Sigmoid colon (tissue), 7 donors: ENCODE data around the gene UBE2E2. TPM values are rescaled to one million over a fixed set of nuclear protein-coding genes. Genes with fewer than 3 reads are reported as not detected.
"Not testable (repeated sequence)": the region's sequence is repeated elsewhere in the genome, so short reads cannot be mapped to it uniquely, and the experiment has no call there.

Experiments
- DNase-seq: peaks from one replicate; pipeline ENCODE4 v3.0.0-alpha.2; 2019
- H3K27ac ChIP-seq, 4 donors: fragments of 200-600 bp; sonication (generic); one replicate each; pipeline ENCODE4 v1.5.1; 2016 to 2019; ENCODE audit warnings: mild to moderate bottlenecking in 1 of 4
- H3K27me3 ChIP-seq, 3 donors: fragments of 200-600 bp; sonication (generic); one replicate each; pipeline ENCODE4 v1.5.1; 2019; ENCODE audit warnings: mild to moderate bottlenecking in 1 of 3
- H3K36me3 ChIP-seq, 4 donors: fragments of 200-600 bp; sonication (generic); one replicate each; pipeline ENCODE4 v1.5.1; 2016 to 2019
- H3K4me1 ChIP-seq, 4 donors: fragments of 200-600 bp; sonication (generic); one replicate each; pipeline ENCODE4 v1.5.1; 2017 to 2019
- H3K4me3 ChIP-seq, 4 donors: fragments of 200-600 bp; sonication (generic); one replicate each; pipeline ENCODE4 v1.5.1; 2017 to 2019; ENCODE audit warnings: mild to moderate bottlenecking in 2 of 4, moderate library complexity in 1 of 4
- H3K9me3 ChIP-seq, 4 donors: fragments of 200-600 bp in 3 of 4; sonication (generic) in 3 of 4; one replicate each; pipeline versions ENCODE4 v1.5.1 to v1.6.1; 2013 to 2019
- CTCF ChIP-seq, 4 experiments: fragments of 450-650 bp in 3 of 4; fragments of 200-600 bp in 1 of 4; IDR thresholded peaks; one replicate each; pipeline ENCODE4 v1.5.1; 2016 to 2019; ENCODE audit warnings: antibody characterized with exemption in 4 of 4, mild to moderate bottlenecking in 3 of 4, moderate library complexity in 2 of 4
- EP300 ChIP-seq, 4 donors: sonication (generic); formaldehyde crosslinking; IDR thresholded peaks; one replicate each; pipeline ENCODE4 v1.6.1; 2017; ENCODE audit warnings: antibody characterized with exemption in 4 of 4
- POLR2A ChIP-seq, 2 donors: fragments of 450-650 bp; IDR thresholded peaks; one replicate each; pipeline ENCODE4 v1.6.1; 2016; ENCODE audit warnings: antibody characterized with exemption in 2 of 2, mild to moderate bottlenecking in 2 of 2, moderate library complexity in 2 of 2
- POLR2AphosphoS5 ChIP-seq, 4 donors: sonication (generic); formaldehyde crosslinking; IDR thresholded peaks; one replicate each; pipeline ENCODE4 v1.6.1; 2017; ENCODE audit warnings: antibody characterized with exemption in 4 of 4
- WGBS, 2 donors: extraction: QIAGEN DNeasy Blood & Tissue Kit; methylation state at CpG; one replicate each; pipeline ENCODE4 v1.1.7; 2013; 5-methylcytosine and 5-hydroxymethylcytosine counted together
- intact Hi-C: fragments of 100-400 bp; cut with DNase I; formaldehyde crosslinking; loops from one replicate; pipeline ENCODE4 v1.15.1; 2023
- polyA plus RNA-seq, 3 donors: library from polyadenylated mRNA; stranded (reverse); fragments of 200-250 nt; gene quantifications; one replicate each; pipeline ENCODE4 v1.2.3, GENCODE V29; 2013
- total RNA-seq, 4 donors: library from RNA; depleted of rRNA; stranded (reverse); fragments of >200 nt; gene quantifications; one replicate each; pipeline ENCODE4 v1.1.0, GENCODE V29; 2016
- donor health status: healthy with polysubstance abuse.
- donor health status: Bipolar disorder and iron deficiency.
- donor health status: healthy.

Gene UBE2E2
- total and polyA plus RNA-seq, 7 donors = 3.7 to 135 (median 34.6) TPM

- 94 to 95% methylated on average over 5 of the region's 5 CpGs for WGBS, 2 donors
- Histone ChIP-seq H3K27ac (no peak overlapping the region), H3K36me3 (no peaks in the 10 kb centered on the region), H3K9me3 (no peaks in the 10 kb centered on the region), H3K4me3 (no peak overlapping the region), H3K4me1 (peaks cover 0 to 18% (median 16%) of the 10 kb centered on the region in 4 donors), H3K27me3 (no peaks in the 10 kb centered on the region)
- DNase-seq = no peak
- intact Hi-C loops = loop anchor here (10.0 kb wide), 1 partner anchor 410 kb away; the partner anchor contains the start of gene UBE2E2
- TF ChIP-seq POLR2AphosphoS5 (IDR thresholded peaks at IDR 0.05) (no peak), POLR2A (IDR thresholded peaks at IDR 0.05) (no peak), EP300 (IDR thresholded peaks at IDR 0.05) (no peak), CTCF (IDR thresholded peaks at IDR 0.05) (no peak)
Observed at GRCh38 chr3:23615068-23615467, 411.9 kb downstream of the UBE2E2 start.

GRCh38 chr3:23618475-23618874 is 415.3 kb downstream of the UBE2E2 start:
- H3K36me3 ChIP-seq, H3K27me3 ChIP-seq, H3K4me1 ChIP-seq, H3K9me3 ChIP-seq, DNase-seq, H3K27ac ChIP-seq, H3K4me3 ChIP-seq: not testable (repeated sequence)
- WGBS, 2 donors = 95 to 96% methylated on average over 2 of the region's 2 CpGs
- intact Hi-C loops = loop anchor here (10.0 kb wide), 1 partner anchor 414 kb away; the partner anchor contains the start of gene UBE2E2

GRCh38 chr3:23619705-23620637 is 416.8 kb downstream of the UBE2E2 start:
- intact Hi-C loops = loop anchor here (10.0 kb wide), 1 partner anchor 415 kb away; the partner anchor contains the start of gene UBE2E2
- no peak for DNase-seq
- Histone ChIP-seq H3K4me1 (no peaks in the 10 kb centered on the region), H3K9me3 (peaks cover 0 to 7% (median 0%) of the 10 kb centered on the region in 4 donors), H3K27me3 (no peaks in the 10 kb centered on the region), H3K36me3 (no peaks in the 10 kb centered on the region), H3K27ac (no peak overlapping the region), H3K4me3 (no peak overlapping the region)
- WGBS, 2 donors = 70 to 86% methylated on average over 12 of the region's 12 CpGs
- TF ChIP-seq POLR2AphosphoS5 (IDR thresholded peaks at IDR 0.05) = no peak
- TF ChIP-seq POLR2A (IDR thresholded peaks at IDR 0.05) = no peak
- TF ChIP-seq CTCF (IDR thresholded peaks at IDR 0.05) = no peak
- TF ChIP-seq EP300 (IDR thresholded peaks at IDR 0.05) = no peak

GRCh38 chr3:23620638-23621015 is 417.5 kb downstream of the UBE2E2 start:
- Histone ChIP-seq H3K4me1 (no peaks in the 10 kb centered on the region), H3K27ac (no peak overlapping the region), H3K36me3 (no peaks in the 10 kb centered on the region), H3K9me3 (peaks cover 0 to 7% (median 0%) of the 10 kb centered on the region in 4 donors), H3K27me3 (no peaks in the 10 kb centered on the region), H3K4me3 (no peak overlapping the region)
- TF ChIP-seq CTCF (IDR thresholded peaks at IDR 0.05) = no peak
- TF ChIP-seq POLR2AphosphoS5 (IDR thresholded peaks at IDR 0.05) = no peak
- TF ChIP-seq EP300 (IDR thresholded peaks at IDR 0.05) = no peak
- no peak for DNase-seq
- intact Hi-C loops = no loop called here
- WGBS, 2 donors = 42 to 63% methylated on average over 4 of the region's 4 CpGs

GRCh38 chr3:23623844-23624243 is 420.7 kb downstream of the UBE2E2 start:
- DNase-seq = no peak
- Histone ChIP-seq H3K4me1 (no peaks in the 10 kb centered on the region), H3K27ac (no peak overlapping the region), H3K4me3 (no peak overlapping the region), H3K27me3 (no peaks in the 10 kb centered on the region), H3K9me3 (peaks cover 0 to 7% (median 0%) of the 10 kb centered on the region in 4 donors), H3K36me3 (no peaks in the 10 kb centered on the region)
- 62 to 91% methylated on average over 2 of the region's 2 CpGs for WGBS, 2 donors
- intact Hi-C loops = no loop called here
- TF ChIP-seq CTCF (IDR thresholded peaks at IDR 0.05) (no peak), POLR2AphosphoS5 (IDR thresholded peaks at IDR 0.05) (peak in 3 of 4 donors; percentile 15 to 42 (median 38))
